GM23338 (cell line): ENCODE results near the gene DNAAF5. TPM values are rescaled to one million over a fixed set of nuclear protein-coding genes. Genes with fewer than 3 reads are reported as not detected.
"Not testable (repeated sequence)": the region's sequence is repeated elsewhere in the genome, so short reads cannot be mapped to it uniquely, and the experiment has no call there.

ENCODE experiments used
- ATAC-seq: fragments of 200-7000 bp; cut with Tn5 transposase; 3 replicates; pipeline ENCODE4 v1.9.1; 2020
- DNase-seq: peaks from one replicate; pipeline ENCODE4 v3.0.0-alpha.2; 2015; ENCODE audit warnings: low spot score
- H2AFZ ChIP-seq: fragments of 200-600 bp; sonication (generic); 2 replicates; pipeline ENCODE4 v1.8.0; 2016; ENCODE audit warnings: antibody characterized with exemption, mild to moderate bottlenecking, moderate library complexity
- H3F3A ChIP-seq: fragments of 200-600 bp; sonication (generic); replicated peaks from 2 replicates; pipeline ENCODE4 v1.8.0; 2017; ENCODE audit warnings: antibody characterized with exemption, mixed run types, low read depth
- H3K27ac ChIP-seq: fragments of 200-600 bp; sonication (generic); 2 replicates; pipeline ENCODE4 v1.6.1; 2016; ENCODE audit warnings: low read depth
- H3K27me3 ChIP-seq: fragments of 200-600 bp; sonication (generic); 2 replicates; pipeline ENCODE4 v1.8.0; 2016; ENCODE audit warnings: mild to moderate bottlenecking, mixed run types, moderate library complexity; ENCODE audit not compliant: insufficient read depth
- H3K36me3 ChIP-seq: fragments of 200-600 bp; sonication (generic); 2 replicates; pipeline ENCODE4 v1.8.0; 2016; ENCODE audit warnings: mild to moderate bottlenecking; ENCODE audit not compliant: insufficient read depth
- H3K4me1 ChIP-seq: fragments of 200-600 bp; sonication (generic); 2 replicates; pipeline ENCODE4 v1.8.0; 2016; ENCODE audit warnings: mild to moderate bottlenecking, moderate library complexity; ENCODE audit not compliant: insufficient read depth
- H3K4me2 ChIP-seq: fragments of 200-600 bp; sonication (generic); 2 replicates; pipeline ENCODE4 v1.7.1; 2017; ENCODE audit warnings: mixed run types
- H3K4me3 ChIP-seq: fragments of 200-600 bp; sonication (generic); 2 replicates; pipeline ENCODE4 v1.6.1; 2016; ENCODE audit warnings: mixed run types
- H3K79me2 ChIP-seq: fragments of 200-600 bp; sonication (generic); replicated peaks from 2 replicates; pipeline ENCODE4 v1.8.0; 2017; ENCODE audit warnings: mild to moderate bottlenecking; ENCODE audit not compliant: insufficient read depth
- H3K9me2 ChIP-seq: fragments of 200-600 bp; sonication (generic); 2 replicates; pipeline ENCODE4 v1.8.0; 2017; ENCODE audit not compliant: insufficient read depth
- H4K20me1 ChIP-seq: fragments of 200-600 bp; sonication (generic); replicated peaks from 2 replicates; pipeline ENCODE4 v1.8.0; 2017; ENCODE audit warnings: mild to moderate bottlenecking; ENCODE audit not compliant: insufficient read depth
- H3K27ac Mint-ChIP-seq: 2 replicates; pipeline ENCODE4 v1.8.0; 2020; ENCODE audit warnings: inconsistent platforms, mild to moderate bottlenecking, moderate library complexity, mixed read lengths
- H3K27me3 Mint-ChIP-seq: 3 replicates; pipeline ENCODE4 v1.8.0; 2022; ENCODE audit warnings: low read depth, mild to moderate bottlenecking, moderate library complexity, mixed read lengths, inconsistent platforms; ENCODE audit not compliant: insufficient read depth, poor library complexity
- H3K36me3 Mint-ChIP-seq: 3 replicates; pipeline ENCODE4 v1.8.0; 2021; ENCODE audit warnings: low read depth, mild to moderate bottlenecking, inconsistent platforms, moderate library complexity, mixed read lengths
- H3K4me1 Mint-ChIP-seq: 3 replicates; pipeline ENCODE4 v1.8.0; 2020; ENCODE audit warnings: mild to moderate bottlenecking, inconsistent platforms, mixed read lengths
- H3K4me3 Mint-ChIP-seq: 3 replicates; pipeline ENCODE4 v1.8.0; 2021; ENCODE audit warnings: moderate library complexity, mild to moderate bottlenecking, inconsistent platforms, mixed read lengths
- H3K9me3 Mint-ChIP-seq: 3 replicates; pipeline ENCODE4 v1.8.0; 2020; ENCODE audit warnings: moderate library complexity, mild to moderate bottlenecking, inconsistent platforms, mixed read lengths
- CREB1 ChIP-seq: fragments of 250-450 bp; sonication (Bioruptor Pico); IDR thresholded peaks from 2 replicates; pipeline ENCODE4 v1.5.0; 2020; ENCODE audit warnings: low read depth, mild to moderate bottlenecking, moderate library complexity
- EZH2 ChIP-seq: fragments of 200-600 bp; sonication (generic); IDR thresholded peaks from one replicate; pipeline ENCODE4 v1.8.0; 2017; ENCODE audit warnings: antibody characterized with exemption, mild to moderate bottlenecking, low read depth; ENCODE audit not compliant: unreplicated experiment
- EZH2phosphoT487 ChIP-seq: fragments of 200-600 bp; sonication (generic); IDR thresholded peaks from one replicate; pipeline ENCODE4 v1.8.1; 2018; ENCODE audit warnings: antibody characterized with exemption; ENCODE audit not compliant: unreplicated experiment
- JUNB ChIP-seq: IDR thresholded peaks from one replicate; pipeline ENCODE4 v1.6.1; 2016; ENCODE audit warnings: antibody characterized with exemption; ENCODE audit not compliant: unreplicated experiment
- NANOG ChIP-seq: IDR thresholded peaks from 2 replicates; pipeline ENCODE4 v1.6.1; 2016; ENCODE audit warnings: antibody characterized with exemption, borderline replicate concordance
- POLR2AphosphoS5 ChIP-seq: IDR thresholded peaks from 2 replicates; pipeline ENCODE4 v1.6.1; 2016; ENCODE audit warnings: antibody characterized with exemption, low read depth
- REST ChIP-seq: IDR thresholded peaks from one replicate; pipeline ENCODE4 v1.6.1; 2018; ENCODE audit warnings: antibody characterized with exemption; ENCODE audit not compliant: unreplicated experiment
- STAT1 ChIP-seq: IDR thresholded peaks from one replicate; pipeline ENCODE4 v1.6.1; 2016; ENCODE audit warnings: antibody characterized with exemption; ENCODE audit not compliant: unreplicated experiment
- ZNF331 ChIP-seq: fragments of 250-450 bp; sonication (Bioruptor Pico); IDR thresholded peaks from 2 replicates; pipeline ENCODE4 v1.5.0; 2020; ENCODE audit warnings: low read depth, mild to moderate bottlenecking, moderate library complexity
- ZNF462 ChIP-seq: fragments of 250-450 bp; sonication (Bioruptor Pico); IDR thresholded peaks from 2 replicates; pipeline ENCODE4 v1.5.0; 2020; ENCODE audit warnings: mild to moderate bottlenecking, moderate library complexity
- polyA plus RNA-seq: library from polyadenylated mRNA; unstranded; fragments of >200 nt; fragmentation: Nextera tagmentation; extraction: Ambion mirVana; gene quantifications from 2 replicates; pipeline ENCODE4 v1.2.1, GENCODE V29; 2016
- total RNA-seq: library from RNA; depleted of rRNA; stranded (reverse); fragments of >200 nt; shearing (Covaris generic); gene quantifications from 2 replicates; pipeline ENCODE4 v1.2.3, GENCODE V29; 2014

Gene DNAAF5
- total and polyA plus RNA-seq, 2 experiments from 2014 or later: 20.4 to 86.7 TPM

- H3K36me3 Mint-ChIP-seq: peaks cover 23% of the 10 kb centered on the region; the same call in 2 of the 3 replicates
- H3K4me2 ChIP-seq, H3K4me3 ChIP-seq, H3K27me3 ChIP-seq, H3K79me2 ChIP-seq, H3K27ac ChIP-seq, H2AFZ ChIP-seq, H3K9me2 ChIP-seq, DNase-seq, H3F3A ChIP-seq, H3K27me3 Mint-ChIP-seq, H3K27ac Mint-ChIP-seq, H4K20me1 ChIP-seq, ATAC-seq, H3K4me3 Mint-ChIP-seq, H3K4me1 Mint-ChIP-seq, H3K36me3 ChIP-seq, H3K4me1 ChIP-seq: not testable (repeated sequence)
- H3K9me3 Mint-ChIP-seq: peaks cover 19% of the 10 kb centered on the region; the same call in 2 of the 3 replicates
Measured at GRCh38 chr7:796434-797169, 70.1 kb downstream of the DNAAF5 start.

- no peaks in the 10 kb centered on the region for H3F3A ChIP-seq
- DNase-seq (no peak), ATAC-seq (no peak)
- H3K4me2 ChIP-seq: no peak overlapping the region
- H3K4me1 ChIP-seq: no peaks in the 10 kb centered on the region
- H3K36me3 ChIP-seq: no peaks in the 10 kb centered on the region
- H3K27me3 Mint-ChIP-seq: no peaks in the 10 kb centered on the region
- no peak overlapping the region for H3K4me3 Mint-ChIP-seq
- no peaks in the 10 kb centered on the region for H3K4me1 Mint-ChIP-seq
- H3K79me2 ChIP-seq: no peaks in the 10 kb centered on the region
- TF ChIP-seq STAT1 (no peak), EZH2phosphoT487 (no peak), NANOG (no peak), CREB1 (no peak), ZNF462 (CRISPR knock-in tag) (no peak), POLR2AphosphoS5 (no peak), JUNB (no peak), REST (no peak), EZH2 (no peak), ZNF331 (no peak)
- H3K27ac ChIP-seq: no peak overlapping the region
- H3K36me3 Mint-ChIP-seq: peaks cover 26% of the 10 kb centered on the region; the same call in 2 of the 3 replicates
- peaks cover 19% of the 10 kb centered on the region; the same call in 2 of the 3 replicates for H3K9me3 Mint-ChIP-seq
- H2AFZ ChIP-seq: no peak overlapping the region
- H3K27me3 ChIP-seq: no peaks in the 10 kb centered on the region
- H3K9me2 ChIP-seq: no peaks in the 10 kb centered on the region
- H4K20me1 ChIP-seq: no peaks in the 10 kb centered on the region
- no peak overlapping the region for H3K27ac Mint-ChIP-seq
- no peak overlapping the region for H3K4me3 ChIP-seq
Measured at GRCh38 chr7:798921-799470, 72.5 kb downstream of the DNAAF5 start.
